Urothelium cell line (cell line): ENCODE results near the gene VSNL1.

Experiments used
- DNase-seq: peaks from one replicate; pipeline ENCODE4 v3.0.0; 2011; ENCODE audit warnings: low spot score, mixed read lengths
- FAIRE-seq: peaks from 2 replicates; lab custom pipeline; 2011; peaks lifted over from hg19 to GRCh38; lab: Jason Lieb, UNC

The VSNL1 gene

GRCh38 chr2:17682098-17682857 lies 141.8 kb downstream of the VSNL1 start:
- FAIRE-seq (no peak), DNase-seq (no peak)

- FAIRE-seq (no peak), DNase-seq (no peak)
These were observed 143.5 kb downstream of the VSNL1 start for GRCh38 chr2:17683981-17684380.

GRCh38 chr2:17688600-17688999 lies 148.1 kb downstream of the VSNL1 start:
- DNase-seq (no peak), FAIRE-seq (no peak)

- FAIRE-seq, result no peak
- DNase-seq, result no peak
These were observed 148.5 kb downstream of the VSNL1 start for GRCh38 chr2:17689010-17689409.

- DNase-seq (no peak), FAIRE-seq (no peak)
These were observed 150.3 kb downstream of the VSNL1 start for GRCh38 chr2:17690776-17691175.
